Esophagus muscularis mucosa (tissue), 4 donors: ENCODE measurements around the gene KLK3. TPM values are rescaled to one million over a fixed set of nuclear protein-coding genes. Genes with fewer than 3 reads are reported as not detected.
"Not testable (repeated sequence)": the region's sequence is repeated elsewhere in the genome, so short reads cannot be mapped to it uniquely, and the experiment has no call there.

Experiments
- DNase-seq: peaks from one replicate; pipeline ENCODE4 v3.0.0-alpha.2; 2017; ENCODE audit errors: extremely low spot score
- H3K27ac ChIP-seq, 4 donors: fragments of 200-600 bp; sonication (generic); replicated peaks in 1 of 4; 1 replicate in 3 of 4; 2 replicates in 1 of 4; pipeline ENCODE4 v1.5.1; 2016 to 2019; ENCODE audit warnings: mild to moderate bottlenecking in 1 of 4
- H3K27me3 ChIP-seq, 4 donors: fragments of 200-600 bp; sonication (generic); one replicate each; pipeline versions ENCODE4 v1.5.1 to v1.6.0; 2016 to 2019
- H3K36me3 ChIP-seq, 4 donors: fragments of 200-600 bp; sonication (generic); one replicate each; pipeline ENCODE4 v1.5.1; 2016 to 2019
- H3K4me1 ChIP-seq, 4 donors: fragments of 200-600 bp; sonication (generic); one replicate each; pipeline ENCODE4 v1.5.1; 2016 to 2019
- H3K4me3 ChIP-seq, 4 donors: fragments of 200-600 bp; sonication (generic); 1 replicate in 2 of 4; 2 replicates in 2 of 4; pipeline ENCODE4 v1.5.1; 2016 to 2019; ENCODE audit warnings: mild to moderate bottlenecking in 4 of 4, moderate library complexity in 1 of 4
- H3K9me3 ChIP-seq, 4 donors: fragments of 200-600 bp; sonication (generic); 1 replicate in 3 of 4; 2 replicates in 1 of 4; pipeline ENCODE4 v1.5.1; 2016 to 2019
- CTCF ChIP-seq, 3 experiments: fragments of 200-600 bp in 2 of 3; fragments of 450-650 bp in 1 of 3; sonication (generic) in 2 of 3; IDR thresholded peaks; one replicate each; pipeline ENCODE4 v1.5.1; 2017 to 2019; ENCODE audit warnings: antibody characterized with exemption in 3 of 3, mild to moderate bottlenecking in 2 of 3, moderate library complexity in 1 of 3
- EP300 ChIP-seq: sonication (generic); formaldehyde crosslinking; IDR thresholded peaks from one replicate; pipeline ENCODE4 v1.6.1; 2017; ENCODE audit warnings: antibody characterized with exemption
- POLR2A ChIP-seq: fragments of 450-650 bp; IDR thresholded peaks from one replicate; pipeline ENCODE4 v1.6.1; 2017; ENCODE audit warnings: antibody characterized with exemption, moderate library complexity, mild to moderate bottlenecking, low read depth
- POLR2AphosphoS5 ChIP-seq, 2 donors: sonication (generic); formaldehyde crosslinking; IDR thresholded peaks; one replicate each; pipeline ENCODE4 v1.6.1; 2017; ENCODE audit warnings: antibody characterized with exemption in 2 of 2
- WGBS: methylation state at CpG from one replicate; pipeline ENCODE4 v1.1.5; 2018; 5-methylcytosine and 5-hydroxymethylcytosine counted together
- intact Hi-C: fragments of 100-400 bp; cut with DNase I; formaldehyde crosslinking; loops from one replicate; pipeline ENCODE4 v1.15.1; 2023
- total RNA-seq, 4 donors: library from RNA; depleted of rRNA; stranded (reverse); fragments of >200 nt; gene quantifications; one replicate each; pipeline versions ENCODE4 v1.1.0 to v1.2.1, GENCODE V29; 2016

The KLK3 gene
- not detected for total RNA-seq

- Histone ChIP-seq H3K9me3 (no peaks in the 10 kb centered on the region), H3K36me3 (no peaks in the 10 kb centered on the region), H3K27me3 (peaks cover 0 to 84% (median 8%) of the 10 kb centered on the region in 4 donors), H3K27ac (no peak within 1 kb of the TSS), H3K4me1 (no peaks in the 10 kb centered on the region), H3K4me3 (no peak within 1 kb of the TSS)
- WGBS: 60% methylated on average over 9 of the region's 9 CpGs
- intact Hi-C loops: no loop called here
- no peak for DNase-seq
- no peak for TF ChIP-seq POLR2A
- TF ChIP-seq EP300: no peak
- no peak for TF ChIP-seq POLR2AphosphoS5 (IDR thresholded peaks at IDR 0.05)
- TF ChIP-seq CTCF (IDR thresholded peaks at IDR 0.05): no peak
These were observed at the start of gene KLK3 for GRCh38 chr19:50854636-50855410. TSS of gene KLK3 (plus strand) at chr19:50854915. CDS start at chr19:50854956, 41 bp downstream.

GRCh38 chr19:50808856-50809255 is 45.9 kb upstream of the KLK3 start:
- no peak for DNase-seq
- Histone ChIP-seq H3K9me3 (no peaks in the 10 kb centered on the region), H3K27me3 (peaks cover 0 to 22% (median 0%) of the 10 kb centered on the region in 4 donors), H3K4me3 (no peak overlapping the region), H3K36me3 (no peaks in the 10 kb centered on the region), H3K4me1 (peaks cover 3 to 12% (median 10%) of the 10 kb centered on the region in 4 donors), H3K27ac (no peak overlapping the region)
- 40% methylated on average over 1 of the region's 1 CpG for WGBS
- intact Hi-C loops: loop anchor here (5.0 kb wide), 1 partner anchor 82 kb away; no protein-coding TSS in a partner anchor
- TF ChIP-seq EP300: no peak
- no peak for TF ChIP-seq CTCF (IDR thresholded peaks at IDR 0.05)
- no peak for TF ChIP-seq POLR2AphosphoS5 (IDR thresholded peaks at IDR 0.05)
- no peak for TF ChIP-seq POLR2A

- intact Hi-C loops, H3K9me3 ChIP-seq, H3K4me1 ChIP-seq, H3K4me3 ChIP-seq, H3K27ac ChIP-seq, DNase-seq, H3K36me3 ChIP-seq: not testable (repeated sequence)
- peaks cover 0 to 48% (median 0%) of the 10 kb centered on the region in 4 donors for H3K27me3 ChIP-seq
- 40% methylated on average over 1 of the region's 3 CpGs for WGBS
These were observed 43.0 kb upstream of the KLK3 start for GRCh38 chr19:50811622-50812238.

- no peaks in the 10 kb centered on the region for H3K4me1 ChIP-seq
- no peak overlapping the region for H3K27ac ChIP-seq
- 72% methylated on average over 3 of the region's 3 CpGs for WGBS
- peaks cover 0 to 6% (median 0%) of the 10 kb centered on the region in 4 donors for H3K9me3 ChIP-seq
- H3K27me3 ChIP-seq: peaks cover 0 to 55% (median 0%) of the 10 kb centered on the region in 4 donors
- intact Hi-C loops: no loop called here
- TF ChIP-seq POLR2AphosphoS5 (IDR thresholded peaks at IDR 0.05) (no peak), POLR2A (no peak), EP300 (no peak), CTCF (IDR thresholded peaks at IDR 0.05) (no peak)
- no peak overlapping the region for H3K4me3 ChIP-seq
- H3K36me3 ChIP-seq: no peaks in the 10 kb centered on the region
- DNase-seq: no peak
These were observed 42.2 kb upstream of the KLK3 start for GRCh38 chr19:50812474-50812873.

- intact Hi-C loops: no loop called here
- 80% methylated on average over 5 of the region's 5 CpGs for WGBS
- TF ChIP-seq EP300 (no peak), POLR2A (no peak), POLR2AphosphoS5 (IDR thresholded peaks at IDR 0.05) (no peak), CTCF (IDR thresholded peaks at IDR 0.05) (no peak)
- peaks cover 0 to 6% (median 0%) of the 10 kb centered on the region in 4 donors for H3K9me3 ChIP-seq
- no peaks in the 10 kb centered on the region for H3K36me3 ChIP-seq
- H3K27me3 ChIP-seq: peaks cover 0 to 79% (median 20%) of the 10 kb centered on the region in 4 donors
- peaks cover 3 to 9% (median 8%) of the 10 kb centered on the region in 4 donors for H3K4me1 ChIP-seq
- no peak overlapping the region for H3K27ac ChIP-seq
- no peak overlapping the region for H3K4me3 ChIP-seq
- DNase-seq: no peak
These were observed 39.8 kb upstream of the KLK3 start for GRCh38 chr19:50814883-50815282.
